HG03432 (cell line): ENCODE data around the gene THAP4.

Experiments
- ATAC-seq: cut with Tn5 transposase; IDR thresholded peaks from one replicate; pipeline ENCODE4 v1.9.1; 2021; ENCODE audit warnings: mild to moderate bottlenecking, moderate library complexity; ENCODE audit not compliant: unreplicated experiment

THAP4 gene

GRCh38 chr2:241615041-241615440, 21.9 kb downstream of the THAP4 start:
- no peak for ATAC-seq

GRCh38 chr2:241613017-241613780, 23.8 kb downstream of the THAP4 start:
- no peak for ATAC-seq

- ATAC-seq: no peak
Observed at GRCh38 chr2:241612156-241613016, 24.6 kb downstream of the THAP4 start.

- ATAC-seq: no peak
Observed at GRCh38 chr2:241611062-241611461, 25.9 kb downstream of the THAP4 start.

GRCh38 chr2:241609859-241610793, 26.8 kb downstream of the THAP4 start:
- ATAC-seq: peak; percentile 95

- ATAC-seq: no peak
Observed at GRCh38 chr2:241608881-241609280, 28.1 kb downstream of the THAP4 start.

GRCh38 chr2:241607162-241607885, 29.6 kb downstream of the THAP4 start:
- no peak for ATAC-seq

- no peak for ATAC-seq
Observed at GRCh38 chr2:241606186-241606585, 30.8 kb downstream of the THAP4 start.

GRCh38 chr2:241603686-241604085, 33.3 kb downstream of the THAP4 start:
- no peak for ATAC-seq

- ATAC-seq: no peak
Observed at GRCh38 chr2:241602720-241603119, 34.2 kb downstream of the THAP4 start.

- ATAC-seq: no peak
Observed at GRCh38 chr2:241601841-241602240, 35.1 kb downstream of the THAP4 start.

GRCh38 chr2:241599615-241600014, 37.3 kb downstream of the THAP4 start:
- ATAC-seq: no peak

GRCh38 chr2:241598487-241598886, 38.5 kb downstream of the THAP4 start:
- ATAC-seq: no peak

- ATAC-seq: no peak
Observed at GRCh38 chr2:241598061-241598460, 38.9 kb downstream of the THAP4 start.

GRCh38 chr2:241597561-241597960, 39.4 kb downstream of the THAP4 start:
- no peak for ATAC-seq

GRCh38 chr2:241595600-241596140, 41.3 kb downstream of the THAP4 start:
- no peak for ATAC-seq

GRCh38 chr2:241593271-241593670, 43.7 kb downstream of the THAP4 start:
- ATAC-seq: no peak

GRCh38 chr2:241592126-241592845, 44.7 kb downstream of the THAP4 start:
- no peak for ATAC-seq
